Lower lobe of right lung (tissue), 2 donors: ENCODE data around the gene GMEB2. TPM values are rescaled to one million over a fixed set of nuclear protein-coding genes. Genes with fewer than 3 reads are reported as not detected.

Experiments used
- ATAC-seq, 2 donors: fragments of 200-7000 bp; cut with Tn5 transposase; one replicate each; pipeline ENCODE4 v1.9.1; 2020 to 2022; ENCODE audit warnings: mild to moderate bottlenecking in 2 of 2, moderate library complexity in 2 of 2
- DNase-seq: peaks from one replicate; pipeline ENCODE4 v3.0.0-alpha.2; 2020
- H3K27ac ChIP-seq: fragments of 200-600 bp; one replicate; pipeline ENCODE4 v1.8.0; 2022
- H3K27me3 ChIP-seq: fragments of 200-600 bp; one replicate; pipeline ENCODE4 v1.8.0; 2022; ENCODE audit warnings: low read depth
- H3K36me3 ChIP-seq: fragments of 200-600 bp; one replicate; pipeline ENCODE4 v1.8.0; 2022; ENCODE audit warnings: mild to moderate bottlenecking
- H3K4me1 ChIP-seq: fragments of 200-600 bp; one replicate; pipeline ENCODE4 v1.8.0; 2022
- H3K4me3 ChIP-seq: fragments of 200-600 bp; one replicate; pipeline ENCODE4 v1.8.0; 2022; ENCODE audit warnings: mild to moderate bottlenecking
- H3K9me3 ChIP-seq: fragments of 200-600 bp; one replicate; pipeline ENCODE4 v1.8.0; 2022
- CTCF ChIP-seq: fragments of 200-600 bp; IDR thresholded peaks from one replicate; pipeline ENCODE4 v1.8.0; 2022; ENCODE audit warnings: antibody characterized with exemption, mild to moderate bottlenecking
- intact Hi-C: fragments of 100-400 bp; cut with DNase I; formaldehyde crosslinking; loops from one replicate; pipeline ENCODE4 v1.11.0; 2022
- total RNA-seq: library from RNA; stranded (reverse); fragmentation: NEBNext Ultra II Directional; extraction: Animal tissue kit (Norgen Biotek cat#: 25700); gene quantifications from one replicate; pipeline ENCODE4 v1.2.1, GENCODE V29; 2021
- donor health status: DM: no; HTN: yes; CAD: no; lungs with severe emphysema.

The GMEB2 gene
- total RNA-seq, 1 donor from 2014 or later: 9.7 TPM

GRCh38 chr20:63648895-63649589 is 22.1 kb upstream of the GMEB2 start:
- ATAC-seq (no peak), DNase-seq (no peak)
- intact Hi-C loops: no loop called here
- H3K4me1 ChIP-seq: peaks cover 23% of the 10 kb centered on the region
- peaks cover 14% of the 10 kb centered on the region for H3K27me3 ChIP-seq
- no peak for TF ChIP-seq CTCF
- H3K27ac ChIP-seq: no peak overlapping the region
- no peaks in the 10 kb centered on the region for H3K9me3 ChIP-seq
- no peaks in the 10 kb centered on the region for H3K36me3 ChIP-seq
- H3K4me3 ChIP-seq: no peak overlapping the region

GRCh38 chr20:63648190-63648589 is 21.3 kb upstream of the GMEB2 start:
- H3K4me3 ChIP-seq: no peak overlapping the region
- intact Hi-C loops: no loop called here
- H3K27me3 ChIP-seq: peaks cover 14% of the 10 kb centered on the region
- no peak for TF ChIP-seq CTCF
- no peaks in the 10 kb centered on the region for H3K36me3 ChIP-seq
- H3K4me1 ChIP-seq: peaks cover 17% of the 10 kb centered on the region
- H3K9me3 ChIP-seq: no peaks in the 10 kb centered on the region
- ATAC-seq: no peak
- no peak overlapping the region for H3K27ac ChIP-seq
- no peak for DNase-seq

- no peaks in the 10 kb centered on the region for H3K36me3 ChIP-seq
- DNase-seq (no peak), ATAC-seq (no peak)
- H3K4me1 ChIP-seq: peaks cover 9% of the 10 kb centered on the region
- H3K9me3 ChIP-seq: no peaks in the 10 kb centered on the region
- H3K27ac ChIP-seq: no peak overlapping the region
- intact Hi-C loops: no loop called here
- TF ChIP-seq CTCF: no peak
- no peak overlapping the region for H3K4me3 ChIP-seq
- H3K27me3 ChIP-seq: no peaks in the 10 kb centered on the region
Observed at GRCh38 chr20:63645218-63645617, 18.3 kb upstream of the GMEB2 start.

GRCh38 chr20:63643946-63644345 is 17.0 kb upstream of the GMEB2 start:
- no peak overlapping the region for H3K4me3 ChIP-seq
- no peaks in the 10 kb centered on the region for H3K36me3 ChIP-seq
- no peaks in the 10 kb centered on the region for H3K9me3 ChIP-seq
- peaks cover 22% of the 10 kb centered on the region for H3K4me1 ChIP-seq
- H3K27me3 ChIP-seq: no peaks in the 10 kb centered on the region
- intact Hi-C loops: no loop called here
- DNase-seq: no peak
- no peak for ATAC-seq
- no peak overlapping the region for H3K27ac ChIP-seq
- TF ChIP-seq CTCF: no peak

GRCh38 chr20:63643499-63643898 is 16.6 kb upstream of the GMEB2 start:
- intact Hi-C loops: no loop called here
- no peaks in the 10 kb centered on the region for H3K9me3 ChIP-seq
- no peak overlapping the region for H3K27ac ChIP-seq
- H3K36me3 ChIP-seq: no peaks in the 10 kb centered on the region
- H3K4me3 ChIP-seq: no peak overlapping the region
- ATAC-seq (no peak), DNase-seq (no peak)
- H3K27me3 ChIP-seq: no peaks in the 10 kb centered on the region
- peaks cover 26% of the 10 kb centered on the region for H3K4me1 ChIP-seq
- TF ChIP-seq CTCF: no peak
